ENCODE measurements around the gene GPR3.

DNA sequence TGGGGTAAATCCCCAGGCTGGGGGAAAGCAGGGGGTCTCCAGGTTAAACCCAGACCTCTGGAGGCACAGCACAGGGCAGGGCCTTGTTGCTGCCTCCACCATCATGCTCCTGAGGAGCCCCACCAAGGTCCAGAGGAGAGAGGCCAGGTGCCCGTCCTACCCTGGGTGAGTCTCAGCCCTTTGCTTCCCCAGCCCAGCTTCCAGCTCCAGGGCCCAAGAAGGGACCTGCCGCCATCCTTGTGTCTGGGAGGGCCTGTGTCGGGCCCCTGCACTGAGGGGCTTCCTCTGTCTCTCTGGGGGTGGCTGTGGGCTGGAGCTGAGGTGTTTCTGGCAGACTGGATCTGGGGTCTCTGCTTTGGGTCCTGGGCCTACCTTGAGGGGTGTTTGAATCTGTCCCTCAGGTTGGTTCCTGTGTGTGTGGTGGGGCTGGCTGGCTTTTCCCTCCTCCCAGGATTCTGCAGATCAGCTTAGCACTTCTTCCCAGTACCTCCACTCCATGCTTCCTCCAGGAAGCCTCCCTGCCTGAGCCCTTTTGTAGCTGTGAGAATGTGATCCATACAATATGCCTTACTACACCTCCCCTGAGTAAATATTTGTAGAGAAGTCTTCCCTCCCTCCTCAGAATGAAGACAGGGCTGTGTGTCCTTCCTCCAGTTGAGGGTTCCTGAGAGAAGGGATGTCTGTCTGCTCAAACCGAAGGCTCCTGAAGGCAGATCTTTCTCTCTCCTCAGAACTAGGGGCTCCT, 6.2 kb downstream of the GPR3 start:
- TF ChIP-seq, protein P1, sequence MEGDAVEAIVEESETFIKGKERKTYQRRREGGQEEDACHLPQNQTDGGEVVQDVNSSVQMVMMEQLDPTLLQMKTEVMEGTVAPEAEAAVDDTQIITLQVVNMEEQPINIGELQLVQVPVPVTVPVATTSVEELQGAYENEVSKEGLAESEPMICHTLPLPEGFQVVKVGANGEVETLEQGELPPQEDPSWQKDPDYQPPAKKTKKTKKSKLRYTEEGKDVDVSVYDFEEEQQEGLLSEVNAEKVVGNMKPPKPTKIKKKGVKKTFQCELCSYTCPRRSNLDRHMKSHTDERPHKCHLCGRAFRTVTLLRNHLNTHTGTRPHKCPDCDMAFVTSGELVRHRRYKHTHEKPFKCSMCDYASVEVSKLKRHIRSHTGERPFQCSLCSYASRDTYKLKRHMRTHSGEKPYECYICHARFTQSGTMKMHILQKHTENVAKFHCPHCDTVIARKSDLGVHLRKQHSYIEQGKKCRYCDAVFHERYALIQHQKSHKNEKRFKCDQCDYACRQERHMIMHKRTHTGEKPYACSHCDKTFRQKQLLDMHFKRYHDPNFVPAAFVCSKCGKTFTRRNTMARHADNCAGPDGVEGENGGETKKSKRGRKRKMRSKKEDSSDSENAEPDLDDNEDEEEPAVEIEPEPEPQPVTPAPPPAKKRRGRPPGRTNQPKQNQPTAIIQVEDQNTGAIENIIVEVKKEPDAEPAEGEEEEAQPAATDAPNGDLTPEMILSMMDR (IDR thresholded peaks at IDR 0.05; ENCODE audit: borderline replicate concordance, extremely low read depth, low read length, poor library complexity, severe bottlenecking), result no peak
- no peak for TF ChIP-seq EZH2 (IDR thresholded peaks at IDR 0.05; ENCODE audit: borderline replicate concordance, low read depth, low read length, severe bottlenecking)
